HepG2 (cell line): ENCODE results near the gene CNTN4. TPM values are rescaled to one million over a fixed set of nuclear protein-coding genes. Genes with fewer than 3 reads are reported as not detected.

Experiments used
- ATAC-seq: fragments of 200-7000 bp; cut with Tn5 transposase; 3 replicates; pipeline ENCODE4 v1.9.1; 2020; ENCODE audit warnings: mild to moderate bottlenecking, moderate library complexity
- BruUV-seq: library from RNA; stranded (reverse); fragments of 400-500 nt; replicated peaks from 2 replicates; lab custom pipeline; 2021; lab: Mats Ljungman, UMichigan
- CTCF ChIA-PET: fragments of 300-600 bp; formaldehyde crosslinking; extraction: SDS; loops from one replicate; lab custom pipeline; 2021; ENCODE audit warnings: low total read pairs, inconsistent platforms, low intra/inter-chr PET ratio; lab: Yijun Ruan, JAX
- POLR2A ChIA-PET: fragments of 350-600 bp; sonication (Branson Sonifier 250); formaldehyde crosslinking; loops from one replicate; lab custom pipeline; 2020; ENCODE audit warnings: antibody characterized with exemption, inconsistent platforms; lab: Yijun Ruan, JAX
- DNase-seq: peaks from one replicate; pipeline ENCODE4 v3.0.0-alpha.2; 2015; ENCODE audit warnings: low spot score
- FAIRE-seq: peaks from 3 replicates; lab custom pipeline; 2011; peaks lifted over from hg19 to GRCh38; lab: Jason Lieb, UNC
- H2AFZ ChIP-seq: one replicate; pipeline ENCODE4 v1.6.1; 2011; ENCODE audit warnings: low read length, inconsistent platforms
- H3K27ac ChIP-seq: fragments of 300-600 bp; 3 replicates; pipeline ENCODE4 v1.8.0; 2011; ENCODE audit warnings: mixed run types, mild to moderate bottlenecking, mixed read lengths, low read length, inconsistent platforms; ENCODE audit not compliant: insufficient read depth; ENCODE audit errors: extremely low read length
- H3K27me3 ChIP-seq, 2 experiments: fragments of 200-600 bp in 1 of 2; 2 replicates in 1 of 2; 3 replicates in 1 of 2; pipeline versions ENCODE4 v1.6.0 to v1.8.0; 2011; ENCODE audit warnings: low read length in 2 of 2, mild to moderate bottlenecking in 2 of 2, moderate library complexity in 2 of 2, inconsistent platforms in 1 of 2; ENCODE audit not compliant: insufficient read depth in 2 of 2, control insufficient read depth in 1 of 2
- H3K36me3 ChIP-seq, 2 experiments: fragments of 200-600 bp in 1 of 2; replicated peaks in 1 of 2; 2 replicates in 1 of 2; 3 replicates in 1 of 2; pipeline versions ENCODE4 v1.5.1 to v1.8.0; 2011; ENCODE audit warnings: low read length in 2 of 2, inconsistent platforms in 1 of 2; ENCODE audit not compliant: insufficient read depth in 2 of 2, control insufficient read depth in 1 of 2
- H3K4me1 ChIP-seq: 2 replicates; pipeline ENCODE4 v1.5.1; 2012; ENCODE audit warnings: low read length, inconsistent platforms; ENCODE audit not compliant: insufficient read depth
- H3K4me2 ChIP-seq: 2 replicates; pipeline ENCODE4 v1.6.0; 2011; ENCODE audit warnings: low read depth, low read length, inconsistent platforms
- H3K4me3 ChIP-seq, 3 experiments: fragments of 200-600 bp in 1 of 3; sonication (generic), shearing (Covaris generic) in 1 of 3; replicated peaks in 1 of 3; 2 replicates each; pipeline ENCODE4 v1.5.1; 2011 to 2016; ENCODE audit warnings: low read length in 3 of 3, inconsistent platforms in 2 of 3, low read depth in 2 of 3, mild to moderate bottlenecking in 2 of 3, control low read depth in 1 of 3, mixed read lengths in 1 of 3; ENCODE audit not compliant: insufficient read depth in 1 of 3
- H3K79me2 ChIP-seq: one replicate; pipeline ENCODE4 v1.6.1; 2011; ENCODE audit warnings: low read length, inconsistent platforms; ENCODE audit not compliant: insufficient read depth
- H3K9ac ChIP-seq: 2 replicates; pipeline ENCODE4 v1.6.0; 2011; ENCODE audit warnings: mild to moderate bottlenecking, low read depth, low read length, inconsistent platforms; ENCODE audit not compliant: insufficient read depth
- H3K9me3 ChIP-seq: 2 replicates; pipeline ENCODE4 v1.5.1; 2012; ENCODE audit warnings: mild to moderate bottlenecking, low read length
- H4K20me1 ChIP-seq: 2 replicates; pipeline ENCODE4 v1.6.0; 2011; ENCODE audit warnings: inconsistent platforms, mild to moderate bottlenecking, low read length, moderate library complexity; ENCODE audit not compliant: insufficient read depth
- KIAA2018 ChIP-seq: sonication (generic); formaldehyde crosslinking; IDR thresholded peaks from 2 replicates; pipeline ENCODE4 v1.5.0; 2020; ENCODE audit warnings: mild to moderate bottlenecking, missing genetic modification reagents, borderline replicate concordance
- MATR3 ChIP-seq: sonication (generic); formaldehyde crosslinking; IDR thresholded peaks from 2 replicates; pipeline ENCODE4 v1.4.0; 2020; ENCODE audit warnings: missing genetic modification reagents
- THAP9 ChIP-seq: sonication (generic); formaldehyde crosslinking; IDR thresholded peaks from 2 replicates; pipeline ENCODE4; 2020; ENCODE audit warnings: missing genetic modification reagents, mild to moderate bottlenecking, borderline replicate concordance
- ZBTB14 ChIP-seq: sonication (generic); formaldehyde crosslinking; IDR thresholded peaks from 2 replicates; pipeline ENCODE4 v1.4.0; 2020; ENCODE audit warnings: missing genetic modification reagents
- ZNF253 ChIP-seq: sonication (generic); formaldehyde crosslinking; IDR thresholded peaks from 2 replicates; pipeline ENCODE4 v1.8.0; 2022; ENCODE audit warnings: mild to moderate bottlenecking, missing genetic modification reagents, borderline replicate concordance
- ZNF629 ChIP-seq: sonication (generic); formaldehyde crosslinking; conservative IDR thresholded peaks from 2 replicates; pipeline ENCODE4 v1.5.0; 2020; ENCODE audit warnings: missing genetic modification reagents
- WGBS: methylation state at CpG from one replicate; pipeline ENCODE4 v1.1.6; 2017; ENCODE audit warnings: low lambda C conversion rate; 5-methylcytosine and 5-hydroxymethylcytosine counted together
- in situ Hi-C: cut with HindIII; loops from 2 replicates; pipeline ENCODE4 v1.10.0; 2017; ENCODE audit warnings: low pct_unique_long_range_greater_than_20kb; ENCODE audit not compliant: extremely low pct_ligation_motif_present
- intact Hi-C: fragments of 100-400 bp; cut with micrococcal nuclease; formaldehyde crosslinking; loops from one replicate; pipeline ENCODE4 v1.10.0; 2022; ENCODE audit not compliant: unreplicated experiment
- polyA plus RNA-seq, 8 experiments: library from polyadenylated mRNA; depleted of rRNA in 3 of 8; stranded (reverse) in 7 of 8; unstranded in 1 of 8; fragments of >200 nt; fragmentation: Illumina TruSeq in 4 of 8; extraction: Trizol in 4 of 8; gene quantifications; 2 replicates each; pipeline versions ENCODE4 v1.2.1 to v1.2.3, GENCODE V29; 2011 to 2016; ENCODE audit warnings: low read depth in 4 of 8, missing spikeins in 1 of 8, mixed read lengths in 1 of 8; ENCODE audit not compliant: insufficient read depth in 1 of 8
- total RNA-seq, 5 experiments: library from RNA; depleted of rRNA; stranded (reverse); fragments of >200 nt; fragmentation: Illumina TruSeq; extraction: Trizol; gene quantifications; 2 replicates each; pipeline ENCODE4 v1.2.3, GENCODE V29; 2016; ENCODE audit warnings: low read depth in 1 of 5

Gene CNTN4
- total and polyA plus RNA-seq, 2 of the 13 experiments (the other 11 are each of a cell fraction or from before 2014, with no cell fraction given), result 0.01 to 0.13 TPM

GRCh38 chr3:3086239-3086638 lies 987.6 kb downstream of the CNTN4 start:
- Histone ChIP-seq H3K79me2 (no peaks in the 10 kb centered on the region), H3K4me3 (no peak overlapping the region), H3K27ac (no peak overlapping the region), H3K9me3 (no peaks in the 10 kb centered on the region), H3K9ac (no peak overlapping the region), H3K36me3 (no peaks in the 10 kb centered on the region), H3K27me3 (0 out of 5 replicates have a peak, but pooled peaks cover 0 to 7% of the 10 kb centered on the region in 2 experiments), H2AFZ (no peak overlapping the region), H4K20me1 (0 out of 2 replicates have a peak, but pooled peaks cover 2% of the 10 kb centered on the region), H3K4me2 (no peak overlapping the region), H3K4me1 (no peaks in the 10 kb centered on the region)
- FAIRE-seq (no peak), ATAC-seq (no peak), DNase-seq (no peak)
- intact Hi-C loops (no loop called here), in situ Hi-C loops (no loop called here)
- no TSS peak for BruUV-seq
- ChIA-PET POLR2A (no interaction called here), CTCF (no interaction called here)
- 2% methylated on average over 6 of the region's 6 CpGs for WGBS
- TF ChIP-seq ZBTB14 (CRISPR knock-in tag) (no peak), MATR3 (CRISPR knock-in tag) (no peak), ZNF253 (no peak)

- intact Hi-C loops, result no loop called here
- CTCF ChIA-PET, result no interaction called here
- no TSS peak for BruUV-seq
- in situ Hi-C loops, result no loop called here
- ATAC-seq, result no peak
- Histone ChIP-seq H3K79me2 (no peaks in the 10 kb centered on the region), H3K4me1 (no peaks in the 10 kb centered on the region), H3K4me2 (no peak overlapping the region), H2AFZ (no peak overlapping the region), H3K27me3 (no peaks in the 10 kb centered on the region), H3K27ac (no peak overlapping the region), H3K9ac (no peak overlapping the region), H3K36me3 (no peaks in the 10 kb centered on the region), H3K9me3 (no peaks in the 10 kb centered on the region), H3K4me3 (no peak overlapping the region), H4K20me1 (0 out of 2 replicates have a peak, but pooled peaks cover 2% of the 10 kb centered on the region)
- no peak for DNase-seq
- POLR2A ChIA-PET, result no interaction called here
- FAIRE-seq, result no peak
- TF ChIP-seq KIAA2018 (CRISPR knock-in tag), result no peak
- TF ChIP-seq ZNF629 (CRISPR knock-in tag), result no peak
- no peak for TF ChIP-seq THAP9 (CRISPR knock-in tag)
Measured at GRCh38 chr3:3087279-3087678, 988.6 kb downstream of the CNTN4 start.
